Kidney glomerular epithelial cell (primary cell): ENCODE data around the gene HSP90AB1.

Experiments used
- DNase-seq: peaks from one replicate; lab custom pipeline; 2025; lab: John Stamatoyannopoulos, UW

The HSP90AB1 gene

DNA sequence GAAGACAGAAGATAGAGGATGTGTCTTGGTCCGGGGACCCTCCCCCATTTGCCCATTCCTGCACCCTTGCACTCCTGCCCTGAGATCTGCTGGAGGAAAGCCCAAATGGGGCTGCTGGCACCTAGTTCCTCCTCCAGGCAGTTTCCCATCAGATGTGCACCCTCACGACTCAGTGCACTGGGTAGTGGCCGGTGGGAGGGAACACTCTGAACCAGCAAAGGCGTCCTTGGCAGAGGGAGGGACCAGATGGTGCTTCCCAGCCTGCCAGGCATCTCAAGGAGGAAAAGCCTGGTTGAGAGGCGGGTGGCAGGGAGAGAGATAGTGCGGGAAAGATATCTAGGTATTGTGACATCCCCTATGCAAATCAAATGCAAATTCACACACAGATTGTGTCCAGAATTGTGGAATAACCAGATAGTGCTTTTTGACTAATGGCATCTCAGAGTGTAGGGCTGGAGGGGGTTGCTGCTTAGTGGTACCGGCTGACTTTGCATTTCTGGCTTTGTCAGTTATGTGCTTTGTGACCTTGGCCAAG lies 42.9 kb downstream of the HSP90AB1 start:
- DNase-seq = no peak

DNA sequence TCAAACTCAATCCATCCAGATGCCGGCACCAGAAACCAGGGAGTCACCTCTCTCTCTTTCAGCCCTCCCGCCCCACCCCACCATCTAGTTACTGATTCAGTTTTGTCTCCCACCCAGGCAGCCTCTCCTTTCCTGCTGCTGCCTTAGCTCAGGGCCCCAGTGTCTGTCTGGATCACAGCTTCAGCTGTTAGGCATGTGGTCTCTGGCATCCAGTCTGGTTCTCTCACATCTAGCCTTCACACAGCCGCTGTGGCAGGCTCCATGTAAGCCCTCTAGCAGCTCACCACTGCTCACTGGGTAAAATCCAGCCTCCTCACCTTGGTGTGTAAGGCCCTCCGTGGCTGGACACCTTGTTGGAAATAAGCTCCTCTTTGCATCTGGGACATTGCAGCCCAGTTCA lies 44.9 kb downstream of the HSP90AB1 start:
- DNase-seq = no peak

DNA sequence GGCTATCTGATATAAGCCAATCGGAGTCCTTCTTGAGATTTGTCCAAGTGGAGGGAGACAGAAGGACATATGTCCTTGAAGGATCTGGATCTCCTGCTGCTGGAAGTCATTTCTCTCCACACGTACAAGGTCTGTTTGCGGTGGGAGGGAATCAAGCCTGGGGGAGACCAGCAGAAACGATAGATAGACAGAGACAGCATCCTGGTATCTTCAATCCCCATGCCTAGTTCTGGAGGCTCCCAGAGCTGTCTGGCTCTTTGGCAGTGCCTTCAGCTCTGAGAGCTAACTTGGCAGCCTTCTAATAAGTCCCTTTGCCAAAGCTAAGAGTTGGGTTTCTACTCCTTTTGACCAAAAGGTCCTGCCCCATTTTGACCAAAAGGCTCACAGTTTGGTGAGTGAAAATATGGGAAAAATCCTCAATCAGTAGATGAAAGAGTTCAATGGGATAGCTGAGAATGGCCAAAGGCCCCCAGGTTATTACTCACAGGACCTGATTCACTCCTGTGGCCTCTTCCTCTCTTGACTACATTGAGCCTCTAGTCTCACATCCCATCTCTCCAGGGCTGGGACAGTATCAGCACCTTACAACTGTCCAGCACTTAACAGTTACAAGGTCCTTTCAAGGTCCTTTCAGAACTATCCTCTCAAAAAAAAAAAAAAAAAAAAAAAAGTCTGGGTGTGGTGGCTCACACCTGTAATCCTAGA lies 45.9 kb downstream of the HSP90AB1 start:
- DNase-seq = no peak

DNA sequence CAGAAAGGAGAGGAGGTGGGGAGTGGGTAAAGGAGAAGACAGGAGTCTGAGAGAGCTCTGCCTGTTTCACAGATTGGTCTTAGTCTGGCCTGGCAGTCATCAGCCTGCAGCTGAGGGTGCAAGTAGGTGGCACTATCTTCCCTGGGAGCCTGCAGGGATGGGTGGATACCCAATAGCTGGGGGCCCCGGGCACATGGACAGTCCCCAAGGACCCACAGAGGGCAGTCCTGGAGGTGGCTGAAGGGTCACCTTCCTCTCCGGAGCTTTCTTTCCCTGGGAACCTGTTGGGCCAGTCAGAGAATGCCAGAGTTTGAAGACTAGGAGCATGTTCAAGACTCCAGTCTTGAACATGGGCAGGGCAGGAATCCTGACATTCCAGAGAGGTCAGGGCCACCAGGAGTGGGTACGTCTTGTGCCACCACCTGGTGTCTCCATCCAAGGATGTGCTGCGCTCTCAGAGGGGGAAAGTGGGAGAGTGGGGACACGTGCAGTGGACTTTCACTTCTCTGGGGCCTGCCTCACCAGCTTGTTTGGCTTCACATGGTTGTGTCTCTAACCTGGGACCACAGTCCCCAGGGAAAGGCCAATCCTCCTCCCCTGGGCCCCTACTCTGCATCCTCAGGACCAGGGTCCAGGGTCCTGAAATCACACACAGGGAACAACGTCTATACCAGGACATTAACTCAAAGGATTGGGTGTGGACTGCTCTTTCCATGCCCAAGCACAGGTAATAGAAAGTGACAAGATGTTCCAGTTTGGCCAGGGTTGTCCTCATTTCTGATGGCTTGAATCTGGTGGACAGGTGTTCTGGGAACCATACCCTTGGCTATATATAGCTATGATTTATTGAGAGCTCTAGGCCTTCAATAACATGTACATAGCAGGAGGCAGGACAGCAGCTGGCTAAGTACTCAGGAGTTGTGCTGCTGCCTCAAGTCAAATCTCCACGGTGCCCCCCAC lies 48.2 kb downstream of the HSP90AB1 start:
- DNase-seq = no peak

DNA sequence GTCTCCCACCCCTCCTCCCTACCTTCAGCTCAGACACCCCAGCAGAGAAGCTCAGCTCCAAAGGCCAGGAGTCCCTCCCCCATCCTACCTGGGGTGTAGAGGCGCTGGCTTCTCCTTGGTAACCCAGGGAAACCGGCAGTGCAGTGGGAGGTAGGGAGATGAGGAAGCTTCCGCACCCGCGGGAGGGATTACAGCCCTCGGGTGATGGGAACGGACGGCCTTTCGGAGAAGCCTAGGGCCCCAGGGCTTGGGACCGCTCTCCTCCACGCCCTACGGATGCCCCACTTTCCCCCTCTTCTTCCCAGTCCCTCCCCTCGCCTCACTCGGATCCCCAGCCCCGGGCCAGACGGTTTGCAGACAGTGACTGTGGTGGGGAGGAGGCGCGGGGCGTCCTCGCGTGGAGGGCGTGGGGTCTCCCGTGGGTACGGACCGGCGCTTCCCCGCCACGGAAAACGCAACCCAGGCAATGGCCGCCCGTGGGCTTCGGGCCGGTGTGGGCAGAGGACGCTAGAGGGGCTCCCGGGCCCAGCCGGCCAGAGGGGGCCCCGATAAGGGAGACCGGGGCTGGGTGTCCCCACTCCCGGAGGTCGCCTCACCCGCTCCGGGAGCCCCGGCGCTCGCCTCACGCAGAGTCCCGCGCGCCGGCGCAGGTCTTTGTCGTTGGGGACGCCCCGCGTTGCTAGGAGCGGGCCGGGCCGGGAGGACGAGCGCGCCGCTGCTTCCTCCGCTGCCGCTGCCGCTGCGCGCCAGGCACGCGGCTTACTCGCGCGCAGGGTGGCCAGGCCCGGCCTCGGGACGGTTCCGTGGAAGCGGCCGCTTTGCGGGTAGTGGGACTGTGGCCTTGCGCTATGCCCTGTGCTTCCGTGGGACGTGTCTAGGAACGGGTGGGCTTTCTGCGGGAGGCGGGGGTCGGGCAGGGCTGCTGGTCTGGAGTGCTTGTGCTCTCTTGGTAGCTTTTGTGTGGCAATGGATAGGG lies 50.5 kb downstream of the HSP90AB1 start:
- no peak for DNase-seq

DNA sequence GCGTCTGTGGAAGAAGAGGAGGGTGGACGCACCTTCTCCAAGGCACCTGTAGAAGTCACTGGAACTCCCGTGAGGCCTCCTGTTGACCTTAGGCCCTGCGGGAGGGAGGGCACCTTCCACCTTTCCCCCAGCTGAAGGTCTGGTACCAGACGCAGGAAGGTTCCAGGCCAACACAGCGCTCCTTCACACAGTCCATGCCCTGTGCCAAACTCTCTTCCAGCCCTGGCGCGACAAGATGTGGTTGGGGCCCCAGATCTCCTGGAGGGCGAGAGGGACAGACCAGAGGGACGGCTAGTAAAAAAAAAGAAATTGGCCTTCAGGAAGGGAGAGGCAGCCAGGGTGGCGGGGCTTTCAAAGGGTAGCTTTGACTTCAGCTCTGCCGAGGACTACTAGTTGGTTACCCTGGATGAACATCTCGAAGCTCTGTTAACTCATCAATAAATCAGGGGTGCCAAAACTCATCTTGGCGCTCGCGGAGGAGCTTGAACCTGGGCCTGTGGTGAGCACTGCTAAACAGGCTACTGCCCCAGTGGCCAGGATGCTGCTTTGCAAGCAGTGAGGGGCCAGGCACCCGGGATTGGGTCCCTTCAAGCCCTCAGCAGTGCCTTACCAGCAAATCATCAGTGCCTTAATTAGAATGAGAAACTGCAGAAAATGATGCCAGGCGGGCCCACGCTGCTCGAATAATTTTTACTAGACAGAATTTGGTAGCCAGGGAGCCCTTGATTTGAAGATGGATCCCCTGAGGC lies 51.3 kb downstream of the HSP90AB1 start:
- DNase-seq = no peak

DNA sequence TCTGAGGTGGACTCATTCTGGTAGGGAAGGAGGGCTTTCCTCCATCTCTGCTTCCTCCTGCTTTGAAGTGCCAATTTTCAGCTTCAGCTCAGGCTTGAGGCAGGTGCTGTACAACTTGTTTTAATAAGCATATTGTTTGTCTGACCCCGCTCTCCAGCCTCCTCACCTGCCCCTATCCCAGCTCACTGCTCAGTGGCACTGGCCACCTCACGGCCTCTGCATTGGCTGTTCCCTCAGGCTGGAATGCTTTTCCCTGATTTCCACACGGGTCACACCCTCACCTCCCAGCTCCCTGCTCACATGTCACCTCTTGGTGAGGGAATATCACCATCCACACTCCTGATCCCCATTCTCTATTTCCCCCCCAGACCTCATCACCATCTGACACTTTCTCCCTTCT lies 52.0 kb downstream of the HSP90AB1 start:
- no peak for DNase-seq

DNA sequence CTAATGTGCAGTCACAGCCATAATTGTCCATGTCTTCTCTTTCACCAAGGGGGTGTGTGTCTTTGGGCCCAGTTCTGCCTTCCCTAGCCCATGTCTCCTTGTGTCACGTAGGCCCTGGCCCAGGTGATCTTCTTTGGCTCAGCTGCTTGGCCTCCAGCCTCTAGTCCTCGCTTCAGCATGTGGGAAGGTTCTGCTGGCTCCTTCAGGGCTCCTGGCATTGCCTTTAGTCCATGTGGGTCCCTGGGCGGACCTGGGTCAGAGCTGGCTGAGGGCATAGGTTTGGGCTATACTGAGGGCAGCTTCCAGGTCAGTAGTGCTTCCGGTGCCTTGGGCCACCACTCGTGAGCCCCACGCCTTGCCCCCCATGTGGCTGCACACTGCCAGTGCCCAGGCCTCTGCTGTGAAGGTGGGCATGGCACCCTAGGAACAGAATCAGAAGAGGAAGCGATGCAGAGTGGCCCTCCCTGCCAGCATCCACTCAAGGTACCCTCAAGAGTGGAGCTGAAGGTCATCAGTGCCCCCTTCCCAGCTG lies 53.5 kb downstream of the HSP90AB1 start:
- no peak for DNase-seq

DNA sequence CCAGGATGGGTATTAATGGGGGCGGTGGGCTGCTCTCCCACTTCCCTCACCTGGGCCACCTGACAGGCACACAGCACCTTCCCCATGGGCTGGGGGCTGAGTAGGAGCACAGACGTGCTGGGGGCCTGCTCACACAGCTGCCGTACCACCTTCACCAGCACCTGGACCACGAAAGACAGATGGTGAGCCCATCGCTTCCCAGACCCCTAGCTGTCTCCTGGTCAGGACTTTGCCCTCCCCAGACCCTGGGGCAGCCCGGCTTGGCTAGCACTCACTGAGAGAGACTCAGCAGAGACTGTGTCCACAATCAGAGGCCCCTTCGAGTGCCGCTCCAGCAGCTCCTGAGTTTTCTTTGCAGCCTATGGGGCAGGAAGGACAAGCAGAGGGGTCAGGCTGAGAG lies 54.2 kb downstream of the HSP90AB1 start:
- DNase-seq = no peak

DNA sequence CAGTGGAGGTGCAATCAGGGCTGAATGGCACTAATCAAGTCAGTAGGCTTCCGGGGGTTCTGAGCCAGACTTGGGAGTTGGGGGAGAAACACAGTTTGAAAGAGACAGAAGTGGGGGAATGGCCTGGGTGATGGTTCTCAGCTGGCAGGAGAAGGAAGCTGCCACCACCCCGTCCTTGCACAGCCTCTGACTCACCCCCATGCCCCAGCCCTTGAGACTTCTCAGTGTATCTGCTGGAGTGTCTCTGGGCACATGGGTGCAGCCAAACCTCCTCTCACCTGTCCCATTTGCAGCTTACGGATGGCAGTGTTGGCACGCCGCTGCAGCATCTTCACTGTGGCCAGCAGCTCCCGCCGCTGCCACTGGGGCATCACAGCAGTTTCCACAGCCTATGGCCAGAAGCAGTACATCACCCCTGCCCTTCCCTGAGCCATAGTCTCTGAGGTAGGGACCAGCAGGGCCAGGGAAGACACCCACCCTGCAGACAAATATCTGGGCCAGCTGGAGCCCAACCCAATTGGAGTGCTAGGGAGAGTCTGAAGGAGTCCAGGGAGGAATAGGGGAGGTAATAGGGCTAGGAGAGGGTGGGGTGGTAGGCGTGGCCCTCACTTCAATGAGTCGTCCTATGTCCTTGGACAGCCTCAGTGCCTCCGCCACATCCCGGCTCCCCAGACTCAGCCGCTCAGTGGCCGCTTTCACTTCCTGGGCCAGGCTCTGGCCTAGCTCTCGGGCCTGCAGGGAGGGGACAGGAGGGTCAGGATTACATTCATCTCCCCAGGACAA lies 55.1 kb downstream of the HSP90AB1 start:
- no peak for DNase-seq

DNA sequence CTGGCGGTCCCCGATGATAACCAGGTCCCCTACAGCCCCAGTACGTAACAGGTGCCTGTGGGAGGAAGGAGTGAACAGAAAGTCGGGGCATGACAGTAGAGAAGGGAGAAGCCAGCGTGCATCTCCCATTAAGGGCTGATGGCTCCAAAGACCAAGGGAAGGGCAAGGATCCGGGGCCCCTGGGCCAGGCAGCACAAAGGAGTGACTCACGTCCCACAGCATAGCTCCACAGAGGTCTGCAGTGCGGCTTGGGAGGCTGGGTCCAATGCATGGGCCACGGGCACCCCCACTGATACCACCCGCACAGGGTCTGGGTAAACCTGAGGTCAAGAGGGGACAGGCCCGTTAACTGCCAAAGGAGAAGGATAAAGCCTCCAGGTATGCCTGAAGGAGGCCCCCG lies 56.0 kb downstream of the HSP90AB1 start:
- DNase-seq = no peak
